Esophagus (tissue), 2 donors: ENCODE results near the gene SMAD1. TPM values are rescaled to one million over a fixed set of nuclear protein-coding genes. Genes with fewer than 3 reads are reported as not detected.
"Not testable (repeated sequence)": the region's sequence is repeated elsewhere in the genome, so short reads cannot be mapped to it uniquely, and the experiment has no call there.

ENCODE experiments used
- H3K27ac ChIP-seq, 2 donors: one replicate each; pipeline ENCODE4 v1.5.1; 2013; ENCODE audit warnings: low read depth in 2 of 2, mild to moderate bottlenecking in 2 of 2, inconsistent platforms in 1 of 2, low read length in 1 of 2, moderate library complexity in 1 of 2
- H3K27me3 ChIP-seq, 2 donors: one replicate each; pipeline ENCODE4 v1.6.1; 2013; ENCODE audit warnings: low read length in 2 of 2, control low read depth in 1 of 2, mild to moderate bottlenecking in 1 of 2; ENCODE audit not compliant: insufficient read depth in 2 of 2, control insufficient read depth in 1 of 2
- H3K36me3 ChIP-seq, 2 donors: one replicate each; pipeline ENCODE4 v1.6.1; 2013; ENCODE audit warnings: low read length in 1 of 2; ENCODE audit not compliant: control insufficient read depth in 2 of 2, insufficient read depth in 2 of 2
- H3K4me1 ChIP-seq, 2 donors: one replicate each; pipeline ENCODE4 v1.6.1; 2013; ENCODE audit warnings: low read length in 1 of 2; ENCODE audit not compliant: control insufficient read depth in 2 of 2, insufficient read depth in 2 of 2
- H3K4me3 ChIP-seq, 2 donors: one replicate each; pipeline ENCODE4 v1.5.1; 2013; ENCODE audit warnings: low read length in 2 of 2, mild to moderate bottlenecking in 2 of 2, low read depth in 1 of 2, moderate library complexity in 1 of 2
- H3K9me3 ChIP-seq, 2 donors: one replicate each; pipeline ENCODE4 v1.6.1; 2013; ENCODE audit warnings: mild to moderate bottlenecking in 2 of 2, low read depth in 1 of 2, low read length in 1 of 2, moderate library complexity in 1 of 2; ENCODE audit not compliant: control insufficient read depth in 2 of 2, insufficient read depth in 1 of 2
- WGBS, 2 donors: extraction: QIAGEN DNeasy Blood & Tissue Kit; methylation state at CpG; one replicate each; pipeline ENCODE4 v1.1.7; 2013; 5-methylcytosine and 5-hydroxymethylcytosine counted together
- polyA plus RNA-seq, 2 donors: library from polyadenylated mRNA; stranded (reverse); fragments of 200-250 nt; gene quantifications; one replicate each; pipeline ENCODE4 v1.2.3, GENCODE V29; 2013
- donor health status: healthy with polysubstance abuse.
- donor health status: Bipolar disorder and iron deficiency.

Gene SMAD1
- polyA plus RNA-seq, 2 donors: 2.3 to 9.8 TPM

- no peak overlapping the region for H3K4me3 ChIP-seq
- no peaks in the 10 kb centered on the region for H3K9me3 ChIP-seq
- peaks cover 0 to 3% of the 10 kb centered on the region in 2 donors for H3K27me3 ChIP-seq
- 56 to 60% methylated on average over 3 of the region's 3 CpGs for WGBS, 2 donors
- no peak overlapping the region for H3K27ac ChIP-seq
- H3K36me3 ChIP-seq: no peaks in the 10 kb centered on the region
- no peaks in the 10 kb centered on the region for H3K4me1 ChIP-seq
Observed at GRCh38 chr4:145587088-145587754, 105.6 kb downstream of the SMAD1 start.

- H3K4me1 ChIP-seq, H3K36me3 ChIP-seq, H3K27ac ChIP-seq, H3K9me3 ChIP-seq, H3K27me3 ChIP-seq, H3K4me3 ChIP-seq: not testable (repeated sequence)
- 77 to 87% methylated on average over 2 of the region's 2 CpGs for WGBS, 2 donors
Observed at GRCh38 chr4:145589381-145589780, 107.7 kb downstream of the SMAD1 start.

GRCh38 chr4:145589916-145590702 is 108.5 kb downstream of the SMAD1 start:
- no peaks in the 10 kb centered on the region for H3K36me3 ChIP-seq
- H3K9me3 ChIP-seq: no peaks in the 10 kb centered on the region
- H3K4me1 ChIP-seq: no peaks in the 10 kb centered on the region
- no peaks in the 10 kb centered on the region for H3K27me3 ChIP-seq
- no peak overlapping the region for H3K27ac ChIP-seq
- whole genome bisulfite sequencing, 2 donors: 73 to 74% methylated on average over 3 of the region's 3 CpGs
- H3K4me3 ChIP-seq: no peak overlapping the region

DNA sequence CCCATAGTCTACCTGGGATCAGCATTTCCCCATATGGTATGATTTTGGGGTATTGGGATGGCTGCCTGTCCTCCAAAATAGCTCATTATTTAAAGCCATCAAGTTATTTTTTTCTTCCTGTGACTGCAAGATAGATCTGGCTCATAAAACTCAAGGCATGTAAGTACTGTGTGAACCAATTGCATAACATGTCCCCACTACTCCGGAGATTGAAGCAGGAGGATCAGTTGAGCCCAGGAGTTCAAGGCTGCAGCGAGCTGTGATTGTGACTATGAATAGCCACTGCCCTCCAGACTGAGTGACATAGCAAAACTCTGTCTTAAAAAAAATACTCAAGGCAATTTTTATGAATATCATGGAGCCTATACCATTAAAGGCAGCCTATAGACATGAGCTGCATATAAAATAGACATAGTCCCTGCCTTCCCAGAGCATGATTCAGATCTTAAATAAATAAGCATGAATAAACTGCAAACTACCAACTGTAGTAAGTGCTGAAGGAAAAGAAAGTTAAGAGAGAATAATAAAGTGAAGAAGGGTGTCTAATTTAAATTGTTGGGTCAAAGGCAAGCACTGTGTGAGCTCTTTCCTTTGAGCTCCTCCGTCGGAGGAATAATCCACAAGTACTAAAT is 120.6 kb downstream of the SMAD1 start:
- Histone ChIP-seq H3K27me3 (peaks cover 0 to 2% of the 10 kb centered on the region in 2 donors), H3K4me1 (no peaks in the 10 kb centered on the region), H3K36me3 (no peaks in the 10 kb centered on the region), H3K4me3 (no peak overlapping the region), H3K9me3 (no peaks in the 10 kb centered on the region), H3K27ac (no peak overlapping the region)
- WGBS, 2 donors: 87 to 91% methylated on average over 4 of the region's 4 CpGs

- H3K27ac ChIP-seq: no peak overlapping the region
- H3K9me3 ChIP-seq: no peaks in the 10 kb centered on the region
- no peaks in the 10 kb centered on the region for H3K4me1 ChIP-seq
- H3K4me3 ChIP-seq: no peak overlapping the region
- peaks cover 0 to 2% of the 10 kb centered on the region in 2 donors for H3K27me3 ChIP-seq
- H3K36me3 ChIP-seq: no peaks in the 10 kb centered on the region
Observed at GRCh38 chr4:145605941-145606340, 124.3 kb downstream of the SMAD1 start.

Other genes starting within 250 kb of the SMAD1 start
- 1 to 10 TPM; 4.5 to 8.3 TPM for gene MMAA, start 137.5 kb downstream of the SMAD1 start, polyA plus RNA-seq
- not detected for gene C4orf51, start 198.3 kb downstream of the SMAD1 start, polyA plus RNA-seq